SK-N-MC (cell line): Measurements from ENCODE around the gene PCGF3.

Experiments
- EZH2 ChIP-seq: fragments of 200-600 bp; sonication (generic); IDR thresholded peaks from one replicate; pipeline ENCODE4 v1.6.1; 2017; ENCODE audit warnings: antibody characterized with exemption
- POLR2AphosphoS5 ChIP-seq: IDR thresholded peaks from 2 replicates; pipeline ENCODE4 v1.6.1; 2012; ENCODE audit warnings: mild to moderate bottlenecking, low read depth, low read length, borderline replicate concordance

- TF ChIP-seq EZH2: no peak
- no peak for TF ChIP-seq POLR2AphosphoS5
Measured at GRCh38 chr4:807792-808191, 102.2 kb downstream of the PCGF3 start.
